OCI-LY7 (cell line): Measurements from ENCODE around the gene CEP131. TPM values are rescaled to one million over a fixed set of nuclear protein-coding genes. Genes with fewer than 3 reads are reported as not detected.

Source experiments
- total RNA-seq, 2 experiments: library from RNA; depleted of rRNA in 1 of 2; stranded (reverse); fragments of >200 nt in 1 of 2; shearing (Covaris generic) in 1 of 2; gene quantifications; 2 replicates each; pipeline ENCODE4 v1.2.3, GENCODE V29; 2014 to 2022

Gene CEP131
- total RNA-seq, 2 experiments from 2014 or later, result 32.9 to 38.6 TPM

Other genes starting within 250 kb of the CEP131 start
- gene CHMP6, start 231.1 kb downstream of the CEP131 start, total RNA-seq (2014; rRNA removed; shearing (Covaris generic)), result 7.9 and 10.8 TPM in 2 replicates
- 23.6 and 23.8 TPM in 2 replicates for gene CHMP6, start 231.1 kb downstream of the CEP131 start, total RNA-seq (2022)
- gene BAIAP2, start 187.8 kb downstream of the CEP131 start, total RNA-seq (2014; rRNA removed; shearing (Covaris generic)), result 1.3 and 2.1 TPM in 2 replicates
- gene BAIAP2, start 187.8 kb downstream of the CEP131 start, total RNA-seq (2022), result 2.1 and 2.3 TPM in 2 replicates
- not detected in 2 replicates for gene PVALEF, start 57.5 kb downstream of the CEP131 start, total RNA-seq (2014; rRNA removed; shearing (Covaris generic))
- gene PVALEF, start 57.5 kb downstream of the CEP131 start, total RNA-seq (2022), result not detected in 2 replicates
- 0.03 TPM in 1 of 2 replicates, not detected in the other for gene AATK, start 56.7 kb downstream of the CEP131 start, total RNA-seq (2014; rRNA removed; shearing (Covaris generic))
- gene AATK, start 56.7 kb downstream of the CEP131 start, total RNA-seq (2022), result not detected in 2 replicates
- gene TEPSIN, start 16.1 kb upstream of the CEP131 start, total RNA-seq (2014; rRNA removed; shearing (Covaris generic)), result 29.7 and 46.4 TPM in 2 replicates
- 75.3 and 78.9 TPM in 2 replicates for gene TEPSIN, start 16.1 kb upstream of the CEP131 start, total RNA-seq (2022)
- 129 and 161 TPM in 2 replicates for gene NDUFAF8, start 16.4 kb upstream of the CEP131 start, total RNA-seq (2014; rRNA removed; shearing (Covaris generic))
- gene NDUFAF8, start 16.4 kb upstream of the CEP131 start, total RNA-seq (2022), result 151 and 165 TPM in 2 replicates
- gene SLC38A10, start 72.3 kb upstream of the CEP131 start, total RNA-seq (2014; rRNA removed; shearing (Covaris generic)), result 50.5 and 56.0 TPM in 2 replicates
- 147 and 150 TPM in 2 replicates for gene SLC38A10, start 72.3 kb upstream of the CEP131 start, total RNA-seq (2022)
- gene BAHCC1, start 172.5 kb upstream of the CEP131 start, total RNA-seq (2014; rRNA removed; shearing (Covaris generic)), result 1.4 and 5.2 TPM in 2 replicates
- 5.5 and 5.7 TPM in 2 replicates for gene BAHCC1, start 172.5 kb upstream of the CEP131 start, total RNA-seq (2022)